ENCODE results near the gene SLC13A2.

SLC13A2 gene

GRCh38 chr17:28471531-28472342 is 1.7 kb upstream of the SLC13A2 start:
- no peak for DNase-seq (ENCODE audit: low read depth)

- DNase-seq (ENCODE audit: low read depth) = no peak
Observed at GRCh38 chr17:28472871-28473497, 460 bp upstream of the SLC13A2 start.

GRCh38 chr17:28474111-28474531 is 677 bp downstream of the SLC13A2 start:
- no peak for DNase-seq (ENCODE audit: low read depth)

- no peak for DNase-seq (ENCODE audit: low read depth)
Observed at GRCh38 chr17:28475151-28475900, 1.9 kb downstream of the SLC13A2 start.

GRCh38 chr17:28476076-28476865 is 2.8 kb downstream of the SLC13A2 start:
- DNase-seq (ENCODE audit: low read depth) = no peak

- no peak for DNase-seq (ENCODE audit: low read depth)
Observed at GRCh38 chr17:28477928-28478327, 4.5 kb downstream of the SLC13A2 start.

- DNase-seq (ENCODE audit: low read depth) = no peak
Observed at GRCh38 chr17:28478712-28479615, 5.5 kb downstream of the SLC13A2 start.

GRCh38 chr17:28480278-28480677 is 6.8 kb downstream of the SLC13A2 start:
- DNase-seq (ENCODE audit: low read depth) = no peak

- DNase-seq (ENCODE audit: low read depth) = no peak
Observed at GRCh38 chr17:28480799-28481571, 7.5 kb downstream of the SLC13A2 start.

GRCh38 chr17:28482551-28483199 is 9.2 kb downstream of the SLC13A2 start:
- no peak for DNase-seq (ENCODE audit: low read depth)

GRCh38 chr17:28484296-28484695 is 10.9 kb downstream of the SLC13A2 start:
- no peak for DNase-seq (ENCODE audit: low read depth)

GRCh38 chr17:28485049-28485448 is 11.6 kb downstream of the SLC13A2 start:
- no peak for DNase-seq (ENCODE audit: low read depth)

- DNase-seq (ENCODE audit: low read depth) = no peak
Observed at GRCh38 chr17:28487881-28488532, 14.6 kb downstream of the SLC13A2 start.

- DNase-seq (ENCODE audit: low read depth) = no peak
Observed at GRCh38 chr17:28488533-28489276, 15.3 kb downstream of the SLC13A2 start.

- DNase-seq (ENCODE audit: low read depth) = no peak
Observed at GRCh38 chr17:28491286-28491685, 17.8 kb downstream of the SLC13A2 start.

GRCh38 chr17:28491860-28492259 is 18.4 kb downstream of the SLC13A2 start:
- no peak for DNase-seq (ENCODE audit: low read depth)

- no peak for DNase-seq (ENCODE audit: low read depth)
Observed at GRCh38 chr17:28492352-28493310, 19.2 kb downstream of the SLC13A2 start.
